Measurements from ENCODE around the gene MORC2. TPM values are rescaled to one million over a fixed set of nuclear protein-coding genes. Genes with fewer than 3 reads are reported as not detected.

The MORC2 gene
- total and polyA plus RNA-seq, 4 experiments from 2014 or later = 9.5 to 46.3 (median 33.3) TPM

- ChIA-PET POLR2A (ENCODE audit: partially characterized antibody) (no interaction called here), CTCF (ENCODE audit: partially characterized antibody) (no interaction called here)
- no peak for DNase-seq
- H3K9me3 Mint-ChIP-seq = peaks cover 4 to 57% (median 45%) of the 10 kb centered on the region in 8 donors
- peaks cover 1 to 3% of the 10 kb centered on the region in 2 donors for H3K27me3 Mint-ChIP-seq
- H3K36me3 Mint-ChIP-seq = peaks cover 4 to 10% of the 10 kb centered on the region in 2 donors
- no peaks in the 10 kb centered on the region for H3K4me1 Mint-ChIP-seq
- Histone ChIP-seq H3K9me3 (ENCODE audit: control insufficient read depth in 1 of 2, low read length in 2 of 2) (peaks cover 0 to 8% of the 10 kb centered on the region in 2 donors), H3K27ac (ENCODE audit: low read depth, low read length) (no peak overlapping the region), H3K4me1 (ENCODE audit: insufficient read depth, low read length) (no peaks in the 10 kb centered on the region), H3K27me3 (ENCODE audit: insufficient read depth, low read length) (no peaks in the 10 kb centered on the region), H3K36me3 (ENCODE audit: insufficient read depth, low read length) (no peaks in the 10 kb centered on the region), H3K4me3 (ENCODE audit: low read length in 2 of 2) (no peak overlapping the region)
- no peak overlapping the region for H3K27ac Mint-ChIP-seq
- intact Hi-C loops (cut with micrococcal nuclease) = no loop called here
- no peak overlapping the region for H3K4me3 Mint-ChIP-seq
These were observed 22.1 kb upstream of the MORC2 start for GRCh38 chr22:30990690-30991089.

DNA sequence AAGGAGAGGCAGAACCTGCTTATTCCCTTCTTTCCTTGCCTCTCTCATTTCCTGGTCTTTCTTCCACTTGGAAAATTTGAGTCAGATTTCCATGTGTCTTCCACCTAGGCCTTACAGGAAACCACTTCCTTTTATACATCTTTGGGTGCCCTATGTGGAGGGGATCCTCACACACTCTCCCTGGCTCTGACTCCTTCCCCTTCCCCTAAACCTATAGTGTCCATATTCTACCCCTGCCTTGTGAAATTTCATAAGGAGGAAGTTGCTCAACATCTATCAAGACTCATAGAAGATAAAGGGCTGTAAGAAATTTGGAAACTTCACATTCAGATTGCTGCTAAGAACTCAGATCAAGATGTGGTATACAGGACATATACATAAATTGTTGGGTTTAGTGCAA lies 20.9 kb upstream of the MORC2 start:
- Histone ChIP-seq H3K36me3 (ENCODE audit: insufficient read depth, low read length) (no peaks in the 10 kb centered on the region), H3K4me3 (ENCODE audit: low read length in 2 of 2) (no peak overlapping the region), H3K4me1 (ENCODE audit: insufficient read depth, low read length) (no peaks in the 10 kb centered on the region), H3K9me3 (ENCODE audit: control insufficient read depth in 1 of 2, low read length in 2 of 2) (peaks cover 0 to 14% of the 10 kb centered on the region in 2 donors), H3K27ac (ENCODE audit: low read depth, low read length) (no peak overlapping the region), H3K27me3 (ENCODE audit: insufficient read depth, low read length) (no peaks in the 10 kb centered on the region)
- H3K4me1 Mint-ChIP-seq = no peaks in the 10 kb centered on the region
- peak overlapping the region in 1 of 8 donors; percentile 0 for H3K4me3 Mint-ChIP-seq
- H3K27me3 Mint-ChIP-seq = peaks cover 1 to 3% of the 10 kb centered on the region in 2 donors
- H3K36me3 Mint-ChIP-seq = peaks cover 4 to 13% of the 10 kb centered on the region in 2 donors
- POLR2A ChIA-PET (ENCODE audit: partially characterized antibody) = no interaction called here
- H3K9me3 Mint-ChIP-seq = peaks cover 6 to 63% (median 51%) of the 10 kb centered on the region in 8 donors
- CTCF ChIA-PET (ENCODE audit: partially characterized antibody) = no interaction called here
- intact Hi-C loops (cut with micrococcal nuclease) = no loop called here
- DNase-seq = no peak
- no peak overlapping the region for H3K27ac Mint-ChIP-seq

- H3K4me3 Mint-ChIP-seq = peak overlapping the region in 1 of 8 donors; percentile 8
- no peaks in the 10 kb centered on the region for H3K27me3 ChIP-seq (ENCODE audit: insufficient read depth, low read length)
- intact Hi-C loops (cut with micrococcal nuclease) = no loop called here
- H3K9me3 Mint-ChIP-seq = peaks cover 3 to 83% (median 73%) of the 10 kb centered on the region in 8 donors
- peaks cover 0 to 40% of the 10 kb centered on the region in 2 donors for H3K9me3 ChIP-seq (ENCODE audit: control insufficient read depth in 1 of 2, low read length in 2 of 2)
- H3K27ac ChIP-seq (ENCODE audit: low read depth, low read length) = no peak overlapping the region
- ChIA-PET POLR2A (ENCODE audit: partially characterized antibody) (interaction anchor here (8.8 kb wide), 1 partner anchor 16 kb away, joined by 80 read pairs; the partner anchor contains the start of genes MORC2 and TUG1), CTCF (ENCODE audit: partially characterized antibody) (no interaction called here)
- peaks cover 0 to under 1% of the 10 kb centered on the region in 2 donors for H3K27me3 Mint-ChIP-seq
- no peak overlapping the region for H3K27ac Mint-ChIP-seq
- H3K36me3 Mint-ChIP-seq = peaks cover 4 to 22% of the 10 kb centered on the region in 2 donors
- H3K4me3 ChIP-seq (ENCODE audit: low read length in 2 of 2) = no peak overlapping the region
- H3K36me3 ChIP-seq (ENCODE audit: insufficient read depth, low read length) = no peaks in the 10 kb centered on the region
- H3K4me1 ChIP-seq (ENCODE audit: insufficient read depth, low read length) = no peaks in the 10 kb centered on the region
- no peaks in the 10 kb centered on the region for H3K4me1 Mint-ChIP-seq
- no peak for DNase-seq
These were observed 17.1 kb upstream of the MORC2 start for GRCh38 chr22:30985561-30986208.

GRCh38 chr22:30984317-30984716 lies 15.7 kb upstream of the MORC2 start:
- no peaks in the 10 kb centered on the region for H3K4me1 ChIP-seq (ENCODE audit: insufficient read depth, low read length)
- H3K36me3 Mint-ChIP-seq = peaks cover 4 to 24% of the 10 kb centered on the region in 2 donors
- no peak for DNase-seq
- ChIA-PET CTCF (ENCODE audit: partially characterized antibody) (no interaction called here), POLR2A (ENCODE audit: partially characterized antibody) (interaction anchor here (8.8 kb wide), 1 partner anchor 15 kb away, joined by 80 read pairs; the partner anchor contains the start of genes MORC2 and TUG1)
- H3K4me3 ChIP-seq (ENCODE audit: low read length in 2 of 2) = no peak overlapping the region
- intact Hi-C loops (cut with micrococcal nuclease) = no loop called here
- H3K4me1 Mint-ChIP-seq = no peaks in the 10 kb centered on the region
- H3K4me3 Mint-ChIP-seq = no peak overlapping the region
- no peaks in the 10 kb centered on the region for H3K36me3 ChIP-seq (ENCODE audit: insufficient read depth, low read length)
- no peaks in the 10 kb centered on the region for H3K27me3 Mint-ChIP-seq
- H3K27ac Mint-ChIP-seq = no peak overlapping the region
- no peaks in the 10 kb centered on the region for H3K27me3 ChIP-seq (ENCODE audit: insufficient read depth, low read length)
- no peak overlapping the region for H3K27ac ChIP-seq (ENCODE audit: low read depth, low read length)
- H3K9me3 ChIP-seq (ENCODE audit: control insufficient read depth in 1 of 2, low read length in 2 of 2) = peaks cover 0 to 52% of the 10 kb centered on the region in 2 donors
- H3K9me3 Mint-ChIP-seq = peaks cover 3 to 85% (median 74%) of the 10 kb centered on the region in 8 donors

DNA sequence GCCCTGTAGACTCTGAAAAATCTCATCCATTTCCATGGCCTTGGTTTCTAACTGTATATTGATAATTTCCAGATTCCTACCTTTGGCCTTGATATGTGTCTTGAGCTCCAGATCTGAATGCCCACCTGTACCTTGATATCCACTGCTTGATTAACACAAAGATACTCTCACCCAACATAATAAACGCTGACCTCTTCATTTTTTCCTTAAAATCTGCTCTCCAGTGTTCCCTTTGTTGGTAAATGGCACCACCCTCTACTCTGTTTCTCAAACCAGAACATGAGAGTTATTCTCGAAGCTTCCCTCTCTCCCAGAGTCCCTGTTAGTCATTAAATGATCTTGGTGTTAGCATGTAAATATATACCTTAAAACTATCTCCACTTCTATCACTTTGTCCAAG lies 13.9 kb upstream of the MORC2 start:
- ChIA-PET POLR2A (ENCODE audit: partially characterized antibody) (interaction anchor here (1.4 to 8.8 kb wide), 2 partner anchors 13 to 42 kb away, joined by 3 to 80 read pairs; partner anchors contain the start of genes MORC2 and TUG1), CTCF (ENCODE audit: partially characterized antibody) (no interaction called here)
- peaks cover 3 to 22% of the 10 kb centered on the region in 2 donors for H3K36me3 Mint-ChIP-seq
- Histone ChIP-seq H3K36me3 (ENCODE audit: insufficient read depth, low read length) (no peaks in the 10 kb centered on the region), H3K27ac (ENCODE audit: low read depth, low read length) (no peak overlapping the region), H3K9me3 (ENCODE audit: control insufficient read depth in 1 of 2, low read length in 2 of 2) (peaks cover 0 to 68% of the 10 kb centered on the region in 2 donors), H3K4me3 (ENCODE audit: low read length in 2 of 2) (no peak overlapping the region), H3K4me1 (ENCODE audit: insufficient read depth, low read length) (no peaks in the 10 kb centered on the region), H3K27me3 (ENCODE audit: insufficient read depth, low read length) (no peaks in the 10 kb centered on the region)
- no peak overlapping the region for H3K27ac Mint-ChIP-seq
- DNase-seq = no peak
- intact Hi-C loops (cut with micrococcal nuclease) = no loop called here
- no peak overlapping the region for H3K4me3 Mint-ChIP-seq
- H3K27me3 Mint-ChIP-seq = no peaks in the 10 kb centered on the region
- H3K9me3 Mint-ChIP-seq = peaks cover 3 to 87% (median 76%) of the 10 kb centered on the region in 8 donors
- H3K4me1 Mint-ChIP-seq = no peaks in the 10 kb centered on the region

GRCh38 chr22:30979932-30980331 lies 11.4 kb upstream of the MORC2 start:
- Histone ChIP-seq H3K4me1 (ENCODE audit: insufficient read depth, low read length) (no peaks in the 10 kb centered on the region), H3K4me3 (ENCODE audit: low read length in 2 of 2) (no peak overlapping the region), H3K36me3 (ENCODE audit: insufficient read depth, low read length) (no peaks in the 10 kb centered on the region), H3K27me3 (ENCODE audit: insufficient read depth, low read length) (no peaks in the 10 kb centered on the region), H3K9me3 (ENCODE audit: control insufficient read depth in 1 of 2, low read length in 2 of 2) (peaks cover 0 to 82% of the 10 kb centered on the region in 2 donors), H3K27ac (ENCODE audit: low read depth, low read length) (no peak overlapping the region)
- intact Hi-C loops (cut with micrococcal nuclease) = no loop called here
- Mint-ChIP-seq H3K27ac (no peak overlapping the region), H3K4me3 (no peak overlapping the region), H3K36me3 (peaks cover 19 to 35% of the 10 kb centered on the region in 2 donors), H3K9me3 (peaks cover 3 to 96% (median 90%) of the 10 kb centered on the region in 8 donors), H3K27me3 (no peaks in the 10 kb centered on the region), H3K4me1 (no peaks in the 10 kb centered on the region)
- ChIA-PET CTCF (ENCODE audit: partially characterized antibody) (interaction anchor here (1.5 kb wide), 1 partner anchor 60 kb away, joined by 3 read pairs; no protein-coding TSS in a partner anchor), POLR2A (ENCODE audit: partially characterized antibody) (interaction anchor here (1.0 to 8.8 kb wide), 2 partner anchors 10 to 125 kb away, joined by 3 to 80 read pairs; partner anchors contain the start of genes MORC2 and TUG1)
- DNase-seq = no peak

GRCh38 chr22:30978304-30978962 lies 9.9 kb upstream of the MORC2 start:
- Histone ChIP-seq H3K9me3 (ENCODE audit: control insufficient read depth in 1 of 2, low read length in 2 of 2) (peaks cover 0 to 84% of the 10 kb centered on the region in 2 donors), H3K36me3 (ENCODE audit: insufficient read depth, low read length) (peaks cover 6% of the 10 kb centered on the region), H3K4me1 (ENCODE audit: insufficient read depth, low read length) (no peaks in the 10 kb centered on the region), H3K27me3 (ENCODE audit: insufficient read depth, low read length) (no peaks in the 10 kb centered on the region), H3K4me3 (ENCODE audit: low read length in 2 of 2) (no peak overlapping the region), H3K27ac (ENCODE audit: low read depth, low read length) (no peak overlapping the region)
- intact Hi-C loops (cut with micrococcal nuclease) = no loop called here
- CTCF ChIA-PET (ENCODE audit: partially characterized antibody) = interaction anchor here (0.6 to 1.7 kb wide), 2 partner anchors 10 to 106 kb away, joined by 3 to 7 read pairs; partner anchors contain the start of genes MORC2 and TUG1
- DNase-seq = no peak
- no peak overlapping the region for H3K27ac Mint-ChIP-seq
- H3K4me1 Mint-ChIP-seq = peaks cover 0 to 2% (median under 1%) of the 10 kb centered on the region in 4 donors
- POLR2A ChIA-PET (ENCODE audit: partially characterized antibody) = interaction anchor here (1.7 to 8.8 kb wide), 3 partner anchors 9 to 38 kb away, joined by 7 to 80 read pairs (median 9); partner anchors contain the start of genes MORC2 and TUG1
- H3K9me3 Mint-ChIP-seq = peaks cover 0 to 94% (median 88%) of the 10 kb centered on the region in 8 donors
- H3K36me3 Mint-ChIP-seq = peaks cover 34 to 44% of the 10 kb centered on the region in 2 donors
- H3K27me3 Mint-ChIP-seq = no peaks in the 10 kb centered on the region
- no peak overlapping the region for H3K4me3 Mint-ChIP-seq
